NCI-H128 (cell line): ENCODE data around the gene AQR.
"Not testable (repeated sequence)": the region's sequence is repeated elsewhere in the genome, so short reads cannot be mapped to it uniquely, and the experiment has no call there.

Experiments
- DNase-seq: peaks from one replicate; lab custom pipeline; 2025; ENCODE audit not compliant: unreplicated experiment; lab: John Stamatoyannopoulos, UW

Gene AQR

GRCh38 chr15:34953851-34954250 lies 15.7 kb downstream of the AQR start:
- DNase-seq, result no peak

GRCh38 chr15:34952481-34952880 lies 17.1 kb downstream of the AQR start:
- DNase-seq, result no peak

- DNase-seq, result no peak
Measured at GRCh38 chr15:34951993-34952392, 17.5 kb downstream of the AQR start.

GRCh38 chr15:34944936-34945335 lies 24.6 kb downstream of the AQR start:
- no peak for DNase-seq

- DNase-seq, result no peak
Measured at GRCh38 chr15:34943711-34944110, 25.8 kb downstream of the AQR start.

- DNase-seq, result not testable (repeated sequence)
Measured at GRCh38 chr15:34943264-34943663, 26.3 kb downstream of the AQR start.

- no peak for DNase-seq
Measured at GRCh38 chr15:34942363-34942762, 27.2 kb downstream of the AQR start.

GRCh38 chr15:34941831-34942230 lies 27.7 kb downstream of the AQR start:
- DNase-seq, result no peak

GRCh38 chr15:34941185-34941698 lies 28.3 kb downstream of the AQR start:
- no peak for DNase-seq

- no peak for DNase-seq
Measured at GRCh38 chr15:34933432-34933975, 36.0 kb downstream of the AQR start.

GRCh38 chr15:34928349-34928748 lies 41.2 kb downstream of the AQR start:
- not testable (repeated sequence) for DNase-seq

- DNase-seq, result no peak
Measured at GRCh38 chr15:34927726-34928125, 41.8 kb downstream of the AQR start.

GRCh38 chr15:34914317-34914716 lies 55.2 kb downstream of the AQR start:
- DNase-seq, result no peak

GRCh38 chr15:34905047-34905446 lies 64.5 kb downstream of the AQR start:
- no peak for DNase-seq

- no peak for DNase-seq
Measured at GRCh38 chr15:34904527-34904926, 65.0 kb downstream of the AQR start.

- no peak for DNase-seq
Measured at GRCh38 chr15:34900748-34901147, 68.8 kb downstream of the AQR start.

GRCh38 chr15:34896183-34896582 lies 73.4 kb downstream of the AQR start:
- no peak for DNase-seq

GRCh38 chr15:34893967-34894366 lies 75.6 kb downstream of the AQR start:
- DNase-seq, result no peak

GRCh38 chr15:34892963-34893591 lies 76.5 kb downstream of the AQR start:
- no peak for DNase-seq

GRCh38 chr15:34890424-34890823 lies 79.1 kb downstream of the AQR start:
- no peak for DNase-seq

- no peak for DNase-seq
Measured at GRCh38 chr15:34889476-34889875, 80.1 kb downstream of the AQR start.

GRCh38 chr15:34886134-34886533 lies 83.4 kb downstream of the AQR start:
- DNase-seq, result no peak

GRCh38 chr15:34883633-34884032 lies 85.9 kb downstream of the AQR start:
- no peak for DNase-seq
